GM21360 (cell line): ENCODE measurements around the gene PCNP.
"Not testable (repeated sequence)": the region's sequence is repeated elsewhere in the genome, so short reads cannot be mapped to it uniquely, and the experiment has no call there.

Source experiments
- ATAC-seq: cut with Tn5 transposase; IDR thresholded peaks from one replicate; pipeline ENCODE4 v1.9.1; 2021; ENCODE audit warnings: mild to moderate bottlenecking, moderate library complexity; ENCODE audit not compliant: unreplicated experiment

PCNP gene

GRCh38 chr3:101561630-101562328 lies 12.2 kb upstream of the PCNP start, which contains the start of gene TRMT10C:
Gene TRMT10C, plus strand, starts transcription at chr3:101561868. Its CDS starts 2,914 bp downstream, at chr3:101564782.
- ATAC-seq: peak; percentile 99

GRCh38 chr3:101567528-101568317 lies 6.3 kb upstream of the PCNP start:
- ATAC-seq: no peak

GRCh38 chr3:101571028-101571895 lies 2.7 kb upstream of the PCNP start:
- ATAC-seq: no peak

DNA sequence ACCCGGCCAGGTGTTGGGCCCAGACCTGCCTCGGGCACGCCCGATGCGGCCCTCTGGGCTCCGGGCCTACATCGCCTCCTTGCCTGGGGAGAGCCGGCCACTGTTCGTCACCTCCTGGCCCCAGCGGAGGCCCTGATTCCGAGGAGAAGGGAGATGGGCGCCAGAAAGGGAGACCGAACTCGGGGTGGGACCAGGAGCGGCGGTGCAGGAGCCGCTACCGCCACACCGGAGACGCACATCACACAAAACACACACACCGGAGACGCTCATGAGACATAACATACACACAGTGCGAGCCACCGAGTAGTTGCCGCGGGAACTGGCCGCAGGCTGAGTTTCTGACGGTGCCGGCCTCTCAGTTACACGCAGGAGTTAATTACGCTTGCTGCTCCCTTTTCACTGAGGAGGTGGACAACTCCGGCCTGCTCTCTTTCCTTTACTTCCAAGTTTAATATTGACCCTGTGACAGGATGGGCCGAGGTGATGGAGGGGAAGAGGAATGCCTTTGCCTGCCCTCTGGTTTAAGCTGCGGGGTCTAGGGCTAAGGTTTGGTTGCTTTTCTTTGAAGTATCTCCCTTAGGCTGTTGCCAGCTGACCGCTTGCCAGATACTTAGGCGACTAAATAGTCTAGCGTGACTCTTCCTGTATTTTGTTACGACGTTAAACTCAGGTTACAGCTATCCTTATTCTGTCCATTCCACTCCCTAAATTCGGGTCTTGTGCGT lies 570 bp downstream of the PCNP start:
- peak; percentile 38 for ATAC-seq

DNA sequence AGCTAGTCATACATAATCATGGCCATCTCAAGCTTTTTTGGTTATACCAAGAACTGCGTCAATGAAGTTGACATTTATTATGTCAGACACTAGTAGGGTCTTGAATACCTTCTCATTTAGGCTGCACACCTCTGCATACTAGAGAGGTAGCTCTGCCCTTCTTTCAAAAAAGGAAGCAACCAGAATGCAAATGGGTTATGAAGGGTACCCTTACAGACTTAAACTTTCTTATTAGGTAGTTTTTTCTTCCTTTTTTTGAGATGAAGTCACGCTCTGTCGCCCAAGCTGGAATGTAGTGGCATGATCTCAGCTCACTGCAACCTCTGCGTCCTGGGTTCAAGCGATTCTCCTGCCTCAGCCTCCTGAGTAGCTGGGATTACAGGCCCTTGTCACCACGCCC lies 3.3 kb downstream of the PCNP start:
- no peak for ATAC-seq

GRCh38 chr3:101588616-101589015 lies 14.6 kb downstream of the PCNP start:
- no peak for ATAC-seq

DNA sequence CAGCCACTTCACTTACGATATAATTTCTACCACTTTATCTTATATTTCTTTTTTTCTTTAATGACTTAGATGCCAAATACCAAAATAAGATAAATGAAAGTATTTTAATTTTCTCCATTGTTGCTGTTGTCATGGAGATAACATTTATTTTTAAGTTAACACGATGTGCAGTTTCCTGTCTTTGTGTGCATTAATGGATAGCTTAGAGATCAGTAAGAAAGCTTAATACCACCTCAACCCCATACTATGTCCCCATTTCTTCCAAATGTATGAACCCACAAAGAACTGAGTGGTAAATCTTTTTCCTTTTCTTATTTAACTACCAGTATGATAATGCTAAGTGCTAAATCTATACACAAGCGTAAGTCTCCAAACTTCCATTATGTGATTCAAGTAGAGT lies 17.1 kb downstream of the PCNP start:
- no peak for ATAC-seq

- ATAC-seq: no peak
Observed at GRCh38 chr3:101602731-101603130, 28.8 kb downstream of the PCNP start.

GRCh38 chr3:101603184-101603583 lies 29.2 kb downstream of the PCNP start:
- ATAC-seq: no peak

DNA sequence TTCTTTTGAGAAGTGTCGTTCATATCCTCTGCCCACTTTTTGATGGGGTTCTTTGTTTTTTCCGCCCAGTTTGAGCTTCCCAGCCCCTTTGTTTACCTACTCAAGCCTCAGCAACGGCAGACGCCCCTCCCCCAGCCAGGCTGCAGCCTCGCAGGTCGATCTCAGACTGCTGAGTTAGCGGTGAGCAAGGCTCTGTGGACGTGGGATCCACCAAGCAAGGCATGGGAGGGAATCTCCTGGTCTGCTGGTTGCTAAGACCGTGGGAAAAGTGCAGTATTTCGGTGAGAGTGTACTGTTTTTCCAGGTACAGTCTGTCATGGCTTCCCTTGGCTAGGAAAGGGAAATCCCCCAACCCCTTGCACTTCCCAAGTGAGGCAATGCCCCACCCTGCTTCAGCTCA lies 31.4 kb downstream of the PCNP start:
- ATAC-seq: not testable (repeated sequence)

DNA sequence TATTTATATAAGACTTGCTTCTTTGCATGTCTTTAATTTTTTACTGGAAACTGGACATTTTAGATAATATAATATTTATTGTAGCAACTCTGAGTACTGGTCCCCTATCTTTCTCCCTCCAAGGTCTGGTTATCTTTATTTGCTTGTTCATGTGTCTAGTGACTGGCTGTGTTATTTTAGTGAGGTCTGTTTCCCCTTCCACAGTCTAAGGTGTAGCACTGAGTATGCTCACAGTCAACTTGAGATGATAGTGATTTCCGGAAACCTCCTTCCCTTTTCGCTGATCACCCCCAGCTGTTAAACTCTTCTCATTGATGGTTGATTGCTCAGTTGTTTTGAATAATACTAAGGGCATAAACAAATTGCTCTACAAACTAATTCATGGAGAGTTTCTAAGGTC lies 37.0 kb downstream of the PCNP start:
- no peak for ATAC-seq

GRCh38 chr3:101613014-101613413 lies 39.0 kb downstream of the PCNP start:
- ATAC-seq: not testable (repeated sequence)

- ATAC-seq: no peak
Observed at GRCh38 chr3:101615525-101615924, 41.5 kb downstream of the PCNP start.

DNA sequence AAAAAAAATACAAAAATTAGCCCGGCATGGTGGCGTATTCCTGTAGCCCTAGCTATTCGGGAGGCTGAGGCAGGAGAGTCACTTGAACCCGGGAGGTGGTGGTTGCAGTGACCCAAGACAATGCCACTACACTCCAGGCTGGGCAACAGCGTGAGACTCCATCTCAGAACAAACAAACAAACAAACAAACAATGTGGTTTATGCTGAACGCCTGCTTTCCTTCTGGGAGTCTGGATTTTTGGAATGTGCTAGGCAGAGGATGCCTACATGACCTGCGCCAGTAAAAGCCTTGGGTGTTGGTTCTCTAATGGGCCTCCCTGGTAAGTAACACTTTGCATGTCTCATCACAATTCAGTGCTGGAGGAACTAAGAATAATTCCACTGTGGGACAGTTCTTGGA lies 43.5 kb downstream of the PCNP start:
- ATAC-seq: no peak

DNA sequence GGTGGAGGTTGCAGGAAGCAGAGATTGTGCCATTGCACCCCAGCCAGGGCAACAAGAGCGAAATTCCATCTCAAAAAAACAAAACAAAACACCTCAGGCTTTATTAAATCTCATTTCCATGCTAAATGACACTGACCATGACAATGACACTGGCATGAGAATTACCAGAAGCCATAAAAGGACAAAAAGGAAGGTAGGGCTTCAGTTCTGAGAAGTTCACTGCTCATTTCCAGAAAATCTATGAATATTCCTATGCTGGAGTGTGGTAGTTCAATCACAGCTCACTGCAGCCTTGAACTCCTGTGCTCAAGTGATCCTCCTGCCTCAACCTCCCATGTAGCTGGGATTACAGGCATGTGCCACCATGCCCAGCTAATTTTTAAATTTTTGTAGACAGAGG lies 44.7 kb downstream of the PCNP start:
- no peak for ATAC-seq

- no peak for ATAC-seq
Observed at GRCh38 chr3:101619734-101620133, 45.8 kb downstream of the PCNP start.

DNA sequence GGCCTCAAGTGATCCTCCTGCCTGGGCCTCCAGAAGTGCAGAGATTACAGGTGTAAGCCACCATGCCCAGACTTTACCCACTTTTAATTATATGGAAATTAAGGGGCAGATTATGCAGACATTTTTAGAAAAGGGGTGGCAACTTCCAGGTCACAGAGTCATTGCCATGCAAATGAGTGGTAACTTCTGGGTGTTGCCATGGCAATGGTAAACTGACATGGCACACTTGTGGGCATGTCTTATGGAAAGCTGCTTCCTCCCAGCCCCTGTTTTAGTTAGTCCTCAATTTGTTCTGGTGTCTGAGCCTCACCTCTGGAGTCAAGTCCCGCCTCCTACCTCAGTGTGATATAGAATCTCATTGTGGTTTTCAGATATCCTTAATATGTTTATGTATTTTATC lies 49.7 kb downstream of the PCNP start:
- no peak for ATAC-seq

- ATAC-seq: no peak
Observed at GRCh38 chr3:101624857-101625256, 50.9 kb downstream of the PCNP start.

DNA sequence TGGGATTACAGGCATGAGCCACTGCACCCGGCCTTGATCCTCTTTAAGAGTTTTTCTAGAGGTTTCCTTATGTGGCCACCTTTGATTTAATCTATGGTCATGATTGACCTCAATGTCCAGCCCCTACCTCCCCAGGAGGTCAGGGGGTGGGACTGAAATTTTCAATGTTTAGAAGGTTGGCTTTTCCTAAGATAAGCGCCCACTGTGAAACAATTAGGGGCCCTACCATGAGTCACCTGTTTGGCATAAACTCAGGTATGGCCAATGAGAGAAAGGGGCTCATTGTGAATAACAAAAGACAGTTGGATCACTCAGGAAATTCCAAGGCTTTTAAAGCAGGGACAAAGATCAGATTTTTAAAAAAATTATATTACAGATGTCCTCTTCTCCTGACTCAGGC lies 51.9 kb downstream of the PCNP start:
- ATAC-seq: no peak

GRCh38 chr3:101629219-101629618 lies 55.2 kb downstream of the PCNP start:
- no peak for ATAC-seq
